ENCODE results near the gene CLEC4A. TPM values are rescaled to one million over a fixed set of nuclear protein-coding genes. Genes with fewer than 3 reads are reported as not detected.

The CLEC4A gene
- total and polyA plus RNA-seq, 2 of the 8 experiments (the other 6 are each of a cell fraction or from before 2014, with no cell fraction given), result 0.41 to 0.44 TPM

DNA sequence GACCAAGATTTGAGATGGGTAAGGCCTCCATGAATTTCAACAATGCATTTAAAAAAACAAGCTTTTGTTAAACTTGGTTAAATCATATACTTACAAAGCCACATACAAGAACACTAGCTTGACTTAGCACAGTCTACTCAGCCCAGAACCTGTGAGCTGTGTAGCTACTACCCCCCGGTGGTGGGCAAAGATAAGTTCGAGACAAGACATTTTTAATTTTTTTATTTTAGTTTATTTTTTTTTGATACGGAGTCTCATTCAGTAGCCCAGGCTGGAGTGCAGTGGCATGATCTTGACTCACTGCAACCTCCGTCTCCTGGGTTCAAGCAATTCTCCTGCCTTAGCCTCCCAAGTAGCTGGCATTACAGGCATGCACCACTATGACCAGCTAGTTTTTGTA is 45.0 kb upstream of the CLEC4A start:
- Histone ChIP-seq H2BK20ac (ENCODE audit: low read length) (no peak overlapping the region), H3K27me3 (replicated peaks in 1 of 4; ENCODE audit: control insufficient read depth in 3 of 4, extremely low read depth in 1 of 4, insufficient read depth in 3 of 4, low read length in 3 of 4) (no peaks in the 10 kb centered on the region), H3K9me3 (ENCODE audit: insufficient read depth in 2 of 2, low read depth in 1 of 2, low read length in 1 of 2) (no peaks in the 10 kb centered on the region), H3K18ac (ENCODE audit: extremely low read depth, low read length) (no peak overlapping the region), H3K23ac (ENCODE audit: insufficient read length) (no peak overlapping the region), H2BK120ac (replicated peaks; ENCODE audit: low read depth, low read length) (no peak overlapping the region), H3K14ac (ENCODE audit: insufficient read length) (no peak overlapping the region), H2BK12ac (ENCODE audit: low read depth, low read length) (no peak overlapping the region), H3K4ac (replicated peaks; ENCODE audit: insufficient read length, low read depth, low read length) (no peak overlapping the region), H4K20me1 (replicated peaks in 1 of 2; ENCODE audit: control insufficient read depth in 1 of 2, insufficient read depth in 2 of 2, low read length in 2 of 2) (no peaks in the 10 kb centered on the region), H2AK5ac (ENCODE audit: low read depth, low read length) (no peak overlapping the region), H2BK15ac (ENCODE audit: low read length) (no peak overlapping the region), H3K4me3 (ENCODE audit: extremely low read depth in 1 of 4, insufficient read depth in 2 of 4, low read depth in 3 of 4, low read length in 4 of 4) (no peak overlapping the region), H3K9ac (replicated peaks in 1 of 4; ENCODE audit: extremely low read depth in 1 of 4, low read depth in 3 of 4, low read length in 3 of 4) (no peak overlapping the region), H3K27ac (ENCODE audit: low read depth, low read length) (no peak overlapping the region), H3K79me1 (ENCODE audit: low read depth, low read length) (peaks cover 4% of the 10 kb centered on the region; the same call in 1 of the 2 replicates), H2AFZ (ENCODE audit: low read length) (no peak overlapping the region), H3K79me2 (ENCODE audit: control insufficient read depth in 1 of 2, insufficient read depth in 2 of 2, low read length in 2 of 2) (peaks cover 0 to 9% of the 10 kb centered on the region in 2 experiments; a peak in 2 of 4 replicates), H3K56ac (replicated peaks; ENCODE audit: insufficient read length, low read depth, low read length) (no peak overlapping the region), H4K5ac (ENCODE audit: insufficient read length, low read depth, low read length) (no peak overlapping the region), H3K4me2 (ENCODE audit: insufficient read depth in 1 of 2, low read depth in 2 of 2, low read length in 2 of 2) (no peak overlapping the region), H3K4me1 (replicated peaks in 1 of 4; ENCODE audit: control insufficient read depth in 3 of 4, insufficient read depth in 4 of 4, low read length in 3 of 4) (0 out of 7 replicates have a peak, but pooled peaks cover 0 to 3% (median 0%) of the 10 kb centered on the region in 4 experiments), H2BK5ac (ENCODE audit: low read depth, low read length) (no peak overlapping the region), H3K36me3 (ENCODE audit: control insufficient read depth in 2 of 4, insufficient read depth in 4 of 4, low read length in 3 of 4) (no peaks in the 10 kb centered on the region), H3K23me2 (ENCODE audit: low read depth, low read length) (no peaks in the 10 kb centered on the region; the same call in 1 of the 2 replicates), H4K8ac (ENCODE audit: extremely low read depth, insufficient read depth, low read length) (no peak overlapping the region), H4K91ac (replicated peaks; ENCODE audit: insufficient read length, low read length) (no peak overlapping the region)
- no peak for TF ChIP-seq SIX5 (IDR thresholded peaks at IDR 0.05; ENCODE audit: low read depth, low read length)
- TF ChIP-seq JUN (IDR thresholded peaks at IDR 0.05; ENCODE audit: low read depth, low read length), result no peak
- TF ChIP-seq CHD1 (IDR thresholded peaks at IDR 0.05; ENCODE audit: low read depth, low read length), result no peak
- TF ChIP-seq, protein P1, sequence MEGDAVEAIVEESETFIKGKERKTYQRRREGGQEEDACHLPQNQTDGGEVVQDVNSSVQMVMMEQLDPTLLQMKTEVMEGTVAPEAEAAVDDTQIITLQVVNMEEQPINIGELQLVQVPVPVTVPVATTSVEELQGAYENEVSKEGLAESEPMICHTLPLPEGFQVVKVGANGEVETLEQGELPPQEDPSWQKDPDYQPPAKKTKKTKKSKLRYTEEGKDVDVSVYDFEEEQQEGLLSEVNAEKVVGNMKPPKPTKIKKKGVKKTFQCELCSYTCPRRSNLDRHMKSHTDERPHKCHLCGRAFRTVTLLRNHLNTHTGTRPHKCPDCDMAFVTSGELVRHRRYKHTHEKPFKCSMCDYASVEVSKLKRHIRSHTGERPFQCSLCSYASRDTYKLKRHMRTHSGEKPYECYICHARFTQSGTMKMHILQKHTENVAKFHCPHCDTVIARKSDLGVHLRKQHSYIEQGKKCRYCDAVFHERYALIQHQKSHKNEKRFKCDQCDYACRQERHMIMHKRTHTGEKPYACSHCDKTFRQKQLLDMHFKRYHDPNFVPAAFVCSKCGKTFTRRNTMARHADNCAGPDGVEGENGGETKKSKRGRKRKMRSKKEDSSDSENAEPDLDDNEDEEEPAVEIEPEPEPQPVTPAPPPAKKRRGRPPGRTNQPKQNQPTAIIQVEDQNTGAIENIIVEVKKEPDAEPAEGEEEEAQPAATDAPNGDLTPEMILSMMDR (IDR thresholded peaks at IDR 0.05; ENCODE audit: control extremely low read depth in 1 of 3, insufficient read depth in 1 of 3, low read depth in 1 of 3, low read length in 3 of 3), result peak; percentile 22 to 65 (median 47)
- TF ChIP-seq RFX5 (IDR thresholded peaks at IDR 0.05; ENCODE audit: borderline replicate concordance, low read depth, low read length), result no peak
- no peak for TF ChIP-seq HDAC2 (IDR thresholded peaks at IDR 0.05; ENCODE audit: borderline replicate concordance in 1 of 2, low read depth in 2 of 2, low read length in 2 of 2)
- TF ChIP-seq RAD21 (IDR thresholded peaks at IDR 0.05 in 1 of 2, conservative IDR thresholded peaks at IDR 0.05 in 1 of 2; ENCODE audit: low read depth in 2 of 2, low read length in 2 of 2), result peak; percentile 79 to 81
- POLR2A ChIA-PET (ENCODE audit: partially characterized antibody), result interaction anchor here (0.7 to 1.6 kb wide), 4 partner anchors 11 to 101 kb away, joined by 3 to 4 read pairs (median 3); no protein-coding TSS in a partner anchor
- CTCF ChIA-PET (ENCODE audit: partially characterized antibody), result interaction anchor here (0.6 to 11.1 kb wide), 31 partner anchors 8 to 1139 kb away, joined by 3 to 146 read pairs (median 4); partner anchors contain the start of gene C3AR1
- 64% methylated on average over 4 of the region's 4 CpGs; no CpG with 5 or more reads in 1 of the 2 experiments for WGBS, 2 experiments (ENCODE audit: extremely low coverage in 1 of 2, insufficient coverage in 1 of 2, insufficient read length in 1 of 2, insufficient replicate concordance in 2 of 2, low coverage in 1 of 2, low lambda C conversion rate in 2 of 2, missing lambda C conversion rate in 1 of 2)
- DNase-seq (ENCODE audit: low read depth in 1 of 2, low spot score in 2 of 2) (no peak), FAIRE-seq (no peak)
